ENCODE results near the gene IPO8.
"Not testable (repeated sequence)": the region's sequence is repeated elsewhere in the genome, so short reads cannot be mapped to it uniquely, and the experiment has no call there.

IPO8 gene

DNA sequence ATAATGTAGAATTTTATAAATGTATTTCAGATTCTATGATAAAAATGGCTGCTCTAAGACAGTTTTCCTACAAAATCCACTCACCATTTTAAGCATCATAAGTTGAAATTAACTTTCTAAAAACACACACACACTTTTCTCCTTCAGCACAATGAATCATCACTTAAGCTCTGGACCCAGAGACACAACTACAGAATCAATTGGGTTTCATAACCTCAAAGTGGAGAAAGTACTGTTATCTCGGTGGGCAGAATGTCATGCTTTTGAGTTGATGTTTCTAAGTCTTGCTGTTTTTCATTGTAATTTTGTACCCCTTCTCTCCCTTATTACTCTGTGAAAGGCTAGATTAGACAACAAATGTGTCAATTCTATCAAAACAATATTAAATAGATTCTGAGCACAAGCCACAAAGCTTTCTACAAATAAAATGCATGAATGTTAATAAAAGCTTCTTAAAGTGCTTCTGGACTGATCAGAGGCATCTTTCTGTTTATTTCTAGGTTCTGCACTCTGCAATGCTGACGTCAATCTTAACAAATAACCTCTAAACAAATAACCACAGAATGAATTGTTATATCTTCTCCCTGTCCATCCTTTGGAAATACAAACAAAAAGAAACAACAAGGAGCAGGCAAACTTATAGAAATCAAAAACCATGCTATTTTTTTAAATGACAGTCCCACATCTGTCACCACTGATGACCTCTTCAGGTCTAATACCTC lies 8.2 kb downstream of the IPO8 start:
- DNase-seq (ENCODE audit: low spot score): no peak

DNA sequence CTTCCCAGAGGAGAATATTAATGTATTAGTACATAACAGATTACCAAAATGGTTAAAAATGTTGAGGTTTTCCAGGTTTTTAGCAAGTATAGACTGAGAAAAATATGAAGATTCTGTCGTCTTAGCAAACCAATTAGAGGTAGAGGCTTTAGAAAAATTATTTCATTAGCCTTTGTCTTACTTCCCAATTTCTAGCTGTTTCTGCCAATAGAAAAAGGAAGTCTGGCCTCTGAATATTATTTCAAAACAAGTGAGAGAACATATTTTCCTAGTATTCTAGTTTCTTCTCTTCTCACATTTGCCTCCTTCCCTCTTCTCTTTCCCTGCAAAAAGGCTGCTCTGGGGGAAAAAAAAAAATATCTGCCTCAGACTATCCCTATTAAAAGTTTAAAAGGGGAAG lies 16.4 kb downstream of the IPO8 start:
- no peak for DNase-seq (ENCODE audit: low spot score)

DNA sequence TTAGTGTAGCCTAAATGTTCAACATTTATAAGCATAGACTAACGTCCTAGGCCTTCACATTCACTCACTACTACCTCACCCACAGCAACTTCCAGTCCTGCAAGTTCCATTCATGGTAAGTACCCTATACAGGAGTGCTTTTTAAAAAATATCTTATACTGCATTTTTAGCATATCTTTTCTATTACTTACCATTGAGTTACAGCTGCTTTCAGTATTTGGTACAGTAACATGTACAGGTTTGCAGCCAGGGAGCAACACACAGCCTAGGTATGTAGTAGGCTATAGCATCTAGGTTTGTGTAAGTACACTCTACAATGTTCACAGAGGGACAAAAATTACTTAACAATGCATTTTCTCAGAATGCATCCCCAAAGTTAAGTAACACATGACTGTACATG lies 17.4 kb downstream of the IPO8 start:
- DNase-seq (ENCODE audit: low spot score): no peak

DNA sequence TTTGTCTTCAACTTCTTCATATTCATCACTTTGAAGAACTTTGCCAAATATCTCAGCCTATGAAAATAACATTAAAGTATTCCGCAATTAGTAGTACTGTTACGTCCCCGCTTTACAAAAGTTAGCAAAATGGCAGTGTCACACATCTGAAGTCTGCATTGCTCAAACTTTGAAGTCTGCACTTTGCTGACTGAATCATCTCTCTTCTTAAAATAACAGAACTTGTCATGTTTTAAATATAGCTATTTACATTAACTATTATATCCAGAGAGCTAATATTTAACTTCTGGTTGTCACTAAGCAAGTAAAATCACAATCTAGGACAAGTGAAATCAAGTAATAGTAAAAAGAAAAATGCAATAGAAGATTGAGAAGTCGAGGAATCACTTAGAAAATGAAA lies 34.5 kb downstream of the IPO8 start:
- no peak for DNase-seq (ENCODE audit: low spot score)

DNA sequence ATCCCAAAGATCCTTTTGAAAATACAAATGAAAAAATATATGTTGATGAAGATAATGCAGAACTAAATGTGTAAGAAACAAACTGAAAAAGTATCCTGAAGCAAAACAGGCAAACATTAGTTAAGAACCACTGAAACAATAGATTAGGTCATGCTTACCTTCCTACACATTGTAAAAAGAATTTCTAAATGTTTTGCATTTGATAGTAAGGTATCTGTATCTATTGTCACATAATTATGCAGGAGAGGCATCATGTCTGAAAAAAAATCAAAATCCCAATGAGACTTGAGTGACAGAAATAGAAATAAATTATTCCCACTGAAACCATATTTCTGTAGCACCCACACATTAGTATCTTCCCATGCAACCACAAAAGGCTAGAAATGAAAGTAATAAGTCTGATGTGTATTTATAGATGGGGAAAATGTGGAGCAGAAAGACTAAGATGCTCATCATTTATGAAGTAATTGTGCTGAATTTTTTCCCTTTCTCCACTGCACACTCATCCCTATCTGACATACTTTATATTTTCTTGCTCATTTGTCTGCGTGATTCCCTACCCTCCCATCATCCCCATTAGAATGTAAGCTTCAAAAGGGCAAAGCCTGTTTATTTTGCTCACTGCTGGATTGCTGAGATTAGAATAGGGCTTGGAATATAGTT lies 43.5 kb downstream of the IPO8 start:
- DNase-seq (ENCODE audit: low spot score): no peak

DNA sequence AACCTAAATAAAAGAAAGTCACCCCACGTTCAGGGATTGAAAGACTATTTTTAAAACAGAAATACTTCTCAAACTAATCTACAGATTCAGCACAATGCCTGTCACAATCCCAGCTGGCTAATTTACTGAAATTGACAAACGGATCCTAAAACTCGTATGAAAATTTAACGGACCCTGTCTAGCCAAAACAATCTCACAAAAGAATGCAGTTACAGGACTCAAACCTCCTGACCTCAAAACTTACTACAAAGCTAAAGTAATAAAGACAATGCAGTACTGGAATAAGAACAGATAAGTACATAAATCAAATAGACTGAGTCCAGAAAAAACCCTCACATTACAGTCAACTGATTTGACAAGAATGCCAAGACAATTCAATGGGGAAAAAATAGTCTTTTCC lies 48.8 kb downstream of the IPO8 start:
- DNase-seq (ENCODE audit: low spot score): no peak

DNA sequence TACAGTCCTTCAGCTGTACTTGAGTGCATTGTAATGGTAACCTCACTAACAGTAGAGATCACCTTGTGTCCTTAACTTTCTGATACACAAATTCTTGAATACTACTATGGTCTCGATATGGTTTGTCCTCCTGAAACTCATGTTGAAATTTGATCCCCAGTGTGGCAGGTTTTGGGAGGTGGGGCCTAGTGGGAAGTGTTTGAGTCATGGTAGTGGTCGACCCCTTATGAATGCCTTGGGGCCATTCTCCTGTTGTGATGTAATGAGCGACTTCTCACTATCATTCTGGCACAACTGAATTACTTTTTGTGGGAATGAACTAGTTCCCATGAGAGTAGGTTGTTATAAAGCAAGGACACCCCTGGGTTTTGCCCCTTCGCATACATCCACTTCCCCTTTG lies 52.3 kb downstream of the IPO8 start:
- no peak for DNase-seq (ENCODE audit: low spot score)

DNA sequence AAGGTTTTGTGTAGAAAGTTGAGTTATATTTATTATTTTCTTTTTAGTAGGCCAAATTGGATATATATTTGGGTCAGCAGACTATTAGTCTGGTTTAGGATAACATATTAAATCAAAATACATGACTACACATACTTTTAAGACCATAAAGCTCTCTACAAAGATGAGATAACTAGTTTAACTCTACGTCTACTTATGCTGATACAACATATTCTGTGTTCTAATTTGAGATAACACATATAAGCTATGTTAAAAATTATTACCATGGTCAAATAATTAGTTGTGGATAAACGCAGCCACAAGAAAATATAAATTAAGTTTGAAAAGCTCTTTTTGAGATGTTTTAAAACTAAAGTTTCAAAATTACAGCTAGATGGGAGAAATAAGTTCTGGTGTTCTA lies 55.3 kb downstream of the IPO8 start:
- no peak for DNase-seq (ENCODE audit: low spot score)

DNA sequence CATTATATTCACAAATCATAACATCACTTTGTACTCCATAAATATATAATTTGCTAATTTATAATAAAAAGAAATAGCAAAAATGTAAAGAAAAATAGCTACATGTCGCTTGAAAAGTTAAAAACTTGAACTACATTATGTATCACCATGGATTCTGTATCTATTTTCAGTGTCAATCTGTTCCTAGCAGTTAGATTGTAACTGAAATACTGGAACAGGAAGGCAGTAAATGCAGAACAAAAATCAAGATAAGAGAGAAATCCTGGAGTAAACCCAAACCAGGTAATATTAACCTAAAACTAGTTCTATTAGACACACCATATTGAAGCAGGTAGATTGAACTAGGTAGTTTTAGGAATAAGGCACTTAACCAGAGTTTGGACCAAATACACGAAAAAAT lies 60.3 kb downstream of the IPO8 start:
- no peak for DNase-seq (ENCODE audit: low spot score)

DNA sequence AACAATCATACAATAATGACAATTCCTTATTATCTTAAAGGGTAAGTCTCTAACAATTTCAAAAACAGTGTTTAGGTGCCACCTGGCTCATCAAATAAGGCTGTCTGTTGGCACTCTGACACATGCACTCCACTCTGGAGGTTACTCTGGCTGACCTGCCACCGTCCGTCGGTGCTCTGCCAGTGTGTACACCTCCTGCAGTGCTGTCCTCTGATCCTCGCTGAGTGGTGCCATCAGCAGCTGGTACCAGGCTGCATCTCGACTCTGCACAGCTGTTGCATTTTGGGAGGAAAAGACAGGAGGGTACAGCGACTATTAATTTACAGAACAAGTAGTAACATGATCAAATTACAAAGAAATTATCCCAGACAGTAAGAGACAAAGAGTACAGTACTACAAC lies 63.9 kb downstream of the IPO8 start:
- no peak for DNase-seq (ENCODE audit: low spot score)

DNA sequence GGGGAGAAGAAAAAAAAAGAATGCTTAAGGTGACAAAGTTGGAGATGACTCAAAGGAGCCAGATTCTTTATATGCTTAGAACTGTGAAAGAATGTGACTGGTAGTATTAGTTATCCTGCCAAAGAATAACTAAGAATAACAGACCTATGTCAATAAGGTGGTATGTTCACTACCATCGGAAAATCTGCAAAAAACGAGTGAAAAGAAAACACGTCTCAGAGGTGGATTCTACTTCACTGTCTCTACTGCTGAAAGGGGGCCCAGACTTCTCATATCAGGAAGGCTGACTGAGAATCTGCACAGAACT lies 64.7 kb downstream of the IPO8 start:
- no peak for DNase-seq (ENCODE audit: low spot score)

DNA sequence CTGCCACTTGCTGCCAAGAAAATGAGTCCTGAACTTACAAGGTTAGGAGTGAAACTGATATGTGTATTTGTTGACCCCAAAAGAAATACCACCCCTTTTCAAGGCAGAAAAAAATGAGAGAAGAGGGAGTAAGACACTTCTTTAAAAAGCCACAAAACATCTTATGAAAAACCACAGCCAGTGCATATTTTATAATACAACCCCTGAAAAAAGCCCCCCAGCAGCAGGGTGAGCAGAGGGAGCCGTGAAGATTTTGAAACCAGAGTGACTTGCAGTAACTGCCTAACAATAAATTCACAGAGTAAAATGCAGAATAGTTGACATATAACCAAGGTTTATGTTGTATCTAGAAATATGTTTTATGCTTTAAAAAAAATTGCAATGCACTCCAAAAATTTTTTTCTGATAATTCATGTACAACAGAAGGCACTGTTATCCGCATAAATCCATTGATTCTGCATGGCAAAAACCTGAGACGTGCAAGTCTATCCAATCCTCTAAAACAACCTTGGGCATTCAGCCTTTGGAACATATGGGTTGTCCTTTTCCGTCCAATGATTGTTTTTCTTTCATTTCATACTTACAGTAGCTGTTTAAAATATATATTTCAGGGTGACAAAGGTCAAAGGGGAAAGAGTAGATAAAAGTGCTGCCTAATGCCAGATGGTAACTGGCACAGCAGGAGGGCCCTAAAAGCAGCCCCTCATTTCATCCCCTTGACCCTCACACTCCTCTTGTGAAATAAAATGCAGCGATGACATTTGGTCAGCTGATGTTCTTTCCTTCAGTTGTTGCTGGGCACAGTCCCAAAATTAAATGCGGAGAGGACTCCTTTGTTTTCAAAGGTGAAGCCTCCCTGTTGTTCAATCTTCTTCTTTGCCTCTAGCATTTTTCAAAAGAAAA lies 65.3 kb downstream of the IPO8 start:
- no peak for DNase-seq (ENCODE audit: low spot score)

DNA sequence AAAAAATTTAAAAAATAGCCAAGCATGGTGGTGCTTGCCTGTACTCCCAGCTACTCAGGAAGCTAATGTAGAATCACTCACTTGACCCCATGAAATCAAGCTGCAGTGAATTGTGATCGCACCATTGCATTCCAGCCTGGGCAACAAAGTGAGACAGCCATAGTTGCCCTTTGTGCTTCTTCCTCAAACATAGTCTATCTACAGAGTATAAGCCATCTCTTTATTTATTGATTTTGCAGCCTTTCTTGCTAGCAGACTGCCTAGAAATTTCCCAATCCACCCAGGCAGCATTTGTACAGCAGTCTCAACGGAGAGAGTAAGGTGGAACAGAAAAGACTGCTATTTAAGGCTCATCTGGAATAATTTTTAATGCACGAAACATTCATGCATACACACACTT lies 68.8 kb downstream of the IPO8 start:
- DNase-seq (ENCODE audit: low spot score): no peak

DNA sequence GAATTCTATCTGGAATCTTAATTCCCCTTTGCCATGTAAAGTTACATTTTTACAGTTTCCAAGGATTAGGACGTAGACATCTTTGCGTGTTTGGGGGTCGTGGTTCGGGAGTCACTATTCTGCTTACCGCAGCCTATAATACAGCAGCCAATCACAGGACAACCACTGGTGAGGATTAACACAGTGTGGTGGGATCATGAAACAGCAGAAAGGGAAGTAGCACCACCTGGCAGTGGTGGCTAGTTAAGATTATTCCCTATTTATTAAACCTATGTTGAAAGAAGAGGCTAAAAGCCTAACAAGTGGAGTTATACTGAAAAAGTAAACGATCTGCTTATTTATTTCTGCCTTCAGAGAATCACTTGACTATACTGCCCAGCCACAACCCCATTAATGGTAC lies 71.7 kb downstream of the IPO8 start:
- no peak for DNase-seq (ENCODE audit: low spot score)

DNA sequence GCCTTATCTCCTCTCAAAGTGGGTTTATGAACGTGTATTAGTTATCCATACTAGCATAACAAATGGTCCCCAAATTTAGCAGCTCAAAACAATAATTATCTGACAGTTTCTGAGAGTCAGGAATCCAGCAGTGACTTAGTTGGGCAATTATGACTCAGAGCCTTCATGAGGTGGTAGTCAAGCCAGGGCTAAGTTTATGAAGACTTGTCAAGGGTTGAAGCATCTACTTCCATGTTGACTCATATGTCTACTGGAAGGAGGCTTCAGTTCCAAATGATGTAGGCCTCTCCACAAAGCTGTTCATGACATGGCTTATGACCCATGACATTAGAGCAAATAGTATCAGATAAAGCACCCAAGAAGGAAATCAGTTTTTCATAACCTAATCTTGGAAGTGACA lies 73.2 kb downstream of the IPO8 start:
- no peak for DNase-seq (ENCODE audit: low spot score)

DNA sequence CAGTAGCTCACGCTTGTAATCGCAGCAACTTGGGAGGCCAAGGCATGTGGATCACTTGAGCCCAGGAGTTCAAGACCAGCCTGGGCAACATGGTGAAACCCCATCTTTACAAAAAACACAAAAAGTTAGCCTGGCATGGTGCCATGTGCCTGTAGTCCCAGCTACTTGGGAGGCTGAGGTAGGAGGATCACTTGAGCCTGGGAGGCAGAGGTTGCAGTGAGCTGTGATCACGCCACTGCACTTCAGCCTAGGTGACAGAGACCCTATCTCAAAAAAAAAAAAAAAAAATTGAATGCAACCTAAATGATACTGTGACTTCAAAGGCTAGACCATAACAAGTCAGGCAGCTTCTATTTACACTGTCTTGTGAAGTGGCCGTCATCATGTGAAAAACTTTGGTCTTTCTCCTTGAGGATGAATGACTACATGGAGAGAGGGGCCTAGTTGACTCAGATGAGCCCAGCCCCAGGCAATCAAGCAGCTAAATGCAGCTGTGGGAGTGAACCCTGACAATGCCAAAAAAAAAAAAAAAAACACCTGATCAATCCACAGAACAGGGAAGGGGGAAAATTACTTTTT lies 73.9 kb downstream of the IPO8 start:
- DNase-seq (ENCODE audit: low spot score): not testable (repeated sequence)

DNA sequence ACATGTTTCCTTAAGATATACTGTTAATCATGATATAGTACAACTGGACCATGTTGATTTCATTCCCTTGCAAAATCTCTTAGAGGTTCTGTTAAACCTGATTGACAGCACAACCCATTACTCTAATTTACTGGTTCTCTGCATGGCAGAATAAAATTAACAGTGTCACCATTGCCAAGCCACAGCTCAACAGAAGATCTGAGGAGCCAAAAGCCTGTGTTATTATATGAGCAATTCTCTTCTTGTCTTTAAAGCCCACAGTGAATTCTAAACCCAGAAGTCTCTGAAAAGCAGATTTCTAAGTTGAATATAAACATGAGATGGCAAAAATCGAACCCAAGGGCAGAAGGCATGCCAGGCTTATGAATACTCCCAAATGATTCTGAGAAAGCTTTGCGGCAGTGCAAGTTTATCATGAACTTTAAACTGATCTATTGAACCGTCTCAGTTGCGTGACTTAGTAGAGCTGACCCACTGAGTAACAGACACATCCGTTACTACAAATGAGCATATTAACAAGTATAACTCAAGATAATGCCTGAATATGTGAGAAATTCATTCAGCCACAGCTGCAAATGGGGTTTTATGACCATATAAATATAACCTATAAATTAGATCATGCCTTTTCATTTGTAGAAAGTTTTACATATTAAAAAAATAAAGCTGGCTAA lies 78.2 kb downstream of the IPO8 start:
- no peak for DNase-seq (ENCODE audit: low spot score)

DNA sequence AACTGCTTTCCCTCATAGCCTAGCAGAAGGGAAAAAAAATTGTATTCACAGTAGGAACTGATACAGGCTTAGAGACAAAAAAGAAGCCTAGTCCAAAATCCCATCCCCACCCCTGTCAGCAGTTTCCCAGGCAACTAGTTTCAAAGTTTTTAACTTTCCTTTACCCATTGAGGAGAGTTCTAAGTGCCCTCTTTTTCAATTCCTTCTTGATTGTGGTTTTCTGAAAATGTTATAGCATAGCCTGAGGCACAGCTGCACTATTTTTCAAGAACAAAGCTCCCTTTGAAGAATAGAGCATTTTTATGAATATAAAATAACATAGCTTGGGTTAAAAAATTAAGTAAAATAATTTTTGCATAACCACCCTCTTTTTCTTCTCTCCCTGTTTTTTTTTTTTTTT lies 81.6 kb downstream of the IPO8 start:
- no peak for DNase-seq (ENCODE audit: low spot score)

DNA sequence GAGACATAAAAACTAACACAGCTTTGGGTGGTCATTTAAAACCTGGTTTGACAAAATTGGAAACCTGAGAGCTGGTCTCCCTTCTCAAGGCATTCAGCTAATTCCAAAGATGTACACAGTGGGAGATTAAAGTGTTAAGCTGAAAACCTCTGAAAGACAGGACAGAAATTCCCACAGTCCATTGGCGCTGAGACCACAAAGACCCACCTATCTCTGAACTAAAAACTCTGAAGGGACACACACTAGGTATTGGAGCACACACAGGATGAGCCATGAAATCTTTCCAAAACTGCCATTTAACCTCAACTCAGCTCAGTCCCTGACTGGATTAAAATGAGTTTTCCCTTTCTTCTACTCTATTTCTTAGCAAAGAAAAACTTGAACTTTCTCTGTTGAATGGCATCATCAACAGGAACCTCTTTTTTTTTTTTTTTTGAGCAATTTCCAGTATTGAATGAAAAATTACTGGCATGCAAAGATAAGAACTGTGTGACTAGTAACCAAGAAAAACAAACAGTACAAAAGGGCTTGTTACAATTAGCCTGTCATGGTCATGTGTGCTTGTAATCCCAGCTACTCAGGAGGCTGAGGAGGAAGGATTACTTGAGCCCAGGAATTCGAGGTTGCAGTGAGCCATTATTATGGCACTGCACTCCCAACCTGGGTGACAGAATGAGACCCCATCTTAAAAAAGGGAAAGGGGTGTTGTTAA lies 82.4 kb downstream of the IPO8 start:
- DNase-seq (ENCODE audit: low spot score): no peak

DNA sequence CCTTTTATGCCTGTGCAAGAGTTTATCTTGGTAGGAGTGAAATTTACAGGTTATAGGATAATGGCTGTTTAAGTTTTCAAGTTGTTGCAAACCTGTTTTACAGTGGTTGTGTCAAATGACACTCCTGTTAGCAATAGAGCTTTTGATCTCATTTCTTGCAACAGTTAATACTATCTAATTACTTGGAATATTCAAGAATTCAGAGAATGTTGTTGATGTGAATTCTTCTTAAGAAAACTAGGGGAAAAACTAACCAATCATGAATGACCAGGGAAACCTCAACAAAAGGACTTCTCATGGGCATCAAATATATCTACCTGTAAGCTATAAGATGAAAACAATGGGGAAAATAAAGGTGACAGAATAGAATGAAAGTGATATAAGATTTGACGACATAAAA lies 85.0 kb downstream of the IPO8 start:
- no peak for DNase-seq (ENCODE audit: low spot score)

DNA sequence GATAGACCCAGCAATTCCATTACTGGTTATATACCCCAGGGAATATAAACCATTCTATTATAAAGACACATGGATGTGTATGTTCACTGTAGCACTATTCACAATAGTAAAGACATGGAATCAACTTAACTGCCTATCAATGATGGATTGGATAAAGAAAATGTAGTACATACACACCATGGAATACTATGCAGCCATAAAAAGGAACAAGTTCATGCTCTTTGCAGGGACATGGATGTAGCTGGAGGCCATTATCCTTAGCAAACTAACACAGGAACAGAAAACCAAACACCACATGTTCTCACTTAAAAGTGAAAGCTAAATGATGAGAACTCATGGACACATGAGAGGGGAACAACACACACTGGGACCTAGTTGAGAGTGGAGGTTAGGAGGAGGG lies 85.8 kb downstream of the IPO8 start:
- DNase-seq (ENCODE audit: low spot score): not testable (repeated sequence)

DNA sequence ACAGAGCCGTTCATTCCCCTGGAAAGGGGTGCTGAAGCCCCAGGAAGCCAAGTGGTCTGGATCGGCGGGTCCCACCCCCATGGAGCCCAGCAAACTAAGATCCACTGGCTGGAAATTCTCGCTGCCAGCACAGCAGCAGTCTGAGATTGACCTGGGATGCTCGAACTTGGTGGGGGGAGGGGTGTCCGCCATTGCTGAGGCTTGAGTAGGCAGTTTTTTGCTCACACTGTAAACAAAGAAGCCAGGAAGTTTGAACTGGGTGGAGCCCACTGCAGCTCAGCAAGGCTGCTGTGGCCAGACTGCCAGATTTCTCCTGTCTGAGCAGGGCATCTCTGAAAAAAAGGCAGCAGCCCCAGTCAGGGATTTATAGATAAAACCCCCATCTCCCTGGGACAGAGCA lies 91.4 kb downstream of the IPO8 start:
- DNase-seq (ENCODE audit: low spot score): not testable (repeated sequence)

Data from globus pallidus (tissue), 1 donor.